HG03064 (cell line): ENCODE results near the gene PLOD1.

ENCODE experiments used
- ATAC-seq: cut with Tn5 transposase; IDR thresholded peaks from one replicate; pipeline ENCODE4 v1.9.1; 2021; ENCODE audit warnings: low read depth; ENCODE audit not compliant: unreplicated experiment

PLOD1 gene

DNA sequence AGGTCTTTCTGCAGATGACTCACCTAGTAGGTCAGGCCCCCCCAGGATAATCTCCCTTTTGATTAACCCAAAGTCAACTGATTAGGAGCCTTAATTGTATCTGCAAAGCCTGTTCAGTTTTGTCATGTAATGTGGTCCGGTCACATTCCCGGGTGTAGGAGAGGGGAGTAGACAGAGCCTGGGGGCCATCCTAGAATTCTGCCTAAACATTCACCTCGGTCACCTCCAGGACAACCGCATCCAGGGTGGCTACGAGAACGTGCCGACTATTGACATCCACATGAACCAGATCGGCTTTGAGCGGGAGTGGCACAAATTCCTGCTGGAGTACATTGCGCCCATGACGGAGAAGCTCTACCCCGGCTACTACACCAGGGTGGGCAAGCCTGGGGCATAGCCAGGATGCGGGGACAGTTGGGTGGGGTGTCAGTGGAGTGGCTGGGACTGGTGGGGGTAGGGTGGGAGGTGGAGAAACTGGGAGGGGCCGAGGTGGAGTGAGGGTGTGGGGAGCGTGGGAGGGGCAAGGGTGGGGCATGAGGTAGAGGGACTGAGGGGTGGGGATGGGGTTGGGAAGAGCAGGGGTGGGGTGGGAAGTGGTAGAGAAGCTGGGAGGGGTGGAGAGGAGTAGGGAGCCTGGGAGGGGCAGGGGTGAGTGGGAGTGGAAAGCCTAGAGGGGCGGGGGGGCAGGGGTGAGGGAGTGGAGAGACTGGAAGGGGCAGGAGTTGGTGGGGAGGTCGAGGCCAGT, 36.1 kb downstream of the PLOD1 start:
- no peak for ATAC-seq

DNA sequence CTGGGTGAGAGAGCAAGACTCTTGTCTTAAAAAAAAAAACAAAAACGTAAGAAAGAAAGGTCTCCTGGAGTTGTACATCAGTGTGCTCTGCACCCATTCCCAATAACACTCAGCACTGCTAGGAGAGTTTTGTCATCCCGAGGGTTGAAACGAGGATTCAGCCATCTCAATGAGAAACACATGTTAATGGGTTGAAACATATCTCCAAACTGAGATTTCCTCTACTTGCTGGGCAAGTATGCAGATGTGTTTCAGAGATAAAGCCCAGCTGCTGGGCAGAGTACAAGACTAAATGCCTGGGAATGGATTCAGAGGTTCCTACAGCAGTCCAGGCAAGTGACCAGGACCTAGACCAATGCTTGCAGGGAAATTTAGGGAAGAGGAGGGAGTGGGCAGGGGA, 43.1 kb downstream of the PLOD1 start:
- ATAC-seq = no peak

DNA sequence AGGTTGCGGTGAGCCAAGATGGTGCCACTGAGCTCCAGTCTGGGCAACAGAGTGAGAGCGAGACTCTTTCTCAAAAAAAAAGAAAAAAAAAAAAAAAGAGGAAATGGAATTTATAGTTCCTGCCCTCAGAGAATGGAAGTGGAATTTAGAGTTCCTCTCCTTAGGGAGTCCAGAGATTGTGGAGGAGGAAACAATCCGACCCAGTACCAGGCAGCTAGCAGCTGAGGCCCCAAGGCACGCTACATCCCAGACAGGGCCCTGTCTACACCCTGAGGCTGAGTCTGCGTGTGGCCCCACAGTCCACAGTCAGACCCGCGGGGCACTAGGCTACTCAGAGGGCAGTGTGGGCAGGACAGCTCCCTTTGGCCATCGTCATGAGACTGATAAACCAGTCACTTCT, 43.8 kb downstream of the PLOD1 start:
- ATAC-seq = no peak

DNA sequence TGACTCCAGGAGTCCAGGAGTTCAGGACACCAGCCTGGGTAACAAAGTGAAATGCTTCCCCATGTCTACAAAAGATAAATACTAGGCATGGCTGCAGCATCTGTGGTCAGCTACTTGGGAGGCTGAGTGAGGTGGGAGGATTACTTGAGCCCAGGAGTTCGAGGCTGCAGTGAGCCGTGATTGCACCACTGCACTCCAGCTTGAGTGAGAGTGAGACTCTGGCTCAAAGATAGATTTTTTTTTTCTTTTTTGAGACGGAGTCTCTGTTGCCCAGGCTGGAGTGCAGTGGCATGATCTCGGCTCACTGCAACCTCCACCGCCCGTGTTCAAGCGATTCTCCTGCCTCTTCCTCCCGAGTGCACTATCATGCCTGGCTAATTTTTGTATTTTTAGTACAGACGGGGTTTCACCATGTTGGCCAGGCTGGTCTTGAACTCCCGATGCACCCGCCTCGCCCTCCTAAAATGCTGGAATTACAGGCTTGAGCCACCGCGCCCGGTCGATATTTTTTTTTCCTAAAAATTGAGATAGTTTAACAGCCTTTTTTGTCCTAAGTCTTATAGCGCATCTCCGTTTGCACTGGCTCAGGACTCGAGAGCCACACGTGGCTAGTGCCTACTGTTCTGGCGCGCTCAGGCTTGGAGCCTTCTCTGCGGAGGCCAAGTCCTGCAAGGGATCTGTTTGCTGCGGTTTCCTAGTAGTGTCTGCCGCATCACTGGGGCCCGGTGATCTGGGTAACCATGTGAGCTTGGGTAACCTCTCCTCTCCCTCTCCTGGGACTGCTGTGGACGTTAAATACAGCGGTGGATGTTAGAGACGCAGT, 44.7 kb downstream of the PLOD1 start:
- no peak for ATAC-seq

DNA sequence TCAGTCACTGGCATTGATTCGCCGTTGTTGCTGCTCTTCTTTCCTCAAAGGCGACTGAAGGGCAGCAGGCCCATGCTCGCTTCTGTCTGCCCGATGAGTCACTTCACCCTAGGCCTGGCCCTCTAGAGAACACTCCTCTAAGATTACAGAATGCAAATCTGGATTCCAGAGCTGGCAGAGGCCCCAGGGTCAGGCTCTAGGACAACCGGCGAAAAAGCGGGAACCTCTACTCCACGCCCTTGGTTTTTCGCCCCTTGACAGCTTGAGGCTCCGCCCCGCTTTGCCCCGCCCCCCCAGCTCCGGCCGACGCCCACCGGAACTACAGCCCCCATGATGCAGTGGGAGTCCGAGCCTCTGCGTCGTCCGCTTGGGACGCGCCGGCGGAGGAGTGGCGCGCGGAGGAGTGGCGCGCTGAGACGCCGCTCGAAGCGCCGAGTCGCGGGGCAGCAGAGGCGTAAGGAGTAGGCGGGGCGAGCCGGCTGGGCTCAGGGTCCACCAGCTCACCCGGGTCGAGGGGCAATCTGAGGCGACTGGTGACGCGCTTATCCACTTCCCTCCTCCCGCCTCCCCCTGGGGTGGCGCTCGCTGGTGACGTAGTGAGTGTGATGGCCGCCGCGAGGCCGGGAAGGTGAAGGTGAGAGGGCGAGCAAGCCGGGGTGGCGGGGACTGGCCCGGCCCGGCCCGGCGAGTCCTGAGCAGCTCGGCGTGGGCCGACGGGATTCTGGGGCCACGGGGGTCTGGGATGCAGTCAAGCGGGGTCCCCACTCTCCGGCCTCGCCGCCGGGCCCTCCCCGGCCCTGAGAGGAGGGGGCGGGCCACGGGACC, 45.5 kb downstream of the PLOD1 start, which contains the start of gene MFN2:
MFN2 (plus strand) TSS at position 594 of the 825 bp plus-strand sequence. CDS start 8,725 bp downstream, outside the sequence.
- ATAC-seq = peak; percentile 90

DNA sequence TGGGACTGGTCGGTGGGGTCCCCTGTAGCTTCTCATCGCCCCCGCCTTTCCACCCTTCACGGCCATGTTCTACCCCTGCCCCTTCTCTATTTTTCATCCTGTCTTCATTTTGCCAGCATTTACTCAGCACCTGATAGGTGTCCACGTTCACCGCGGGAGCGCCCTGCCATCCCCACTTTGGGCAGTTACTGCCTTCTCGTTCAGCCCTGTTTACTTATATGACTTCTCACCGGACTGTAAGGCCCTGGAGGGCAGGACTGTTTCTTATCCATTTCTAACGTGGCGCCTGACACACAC, 46.1 kb downstream of the PLOD1 start:
- no peak for ATAC-seq

DNA sequence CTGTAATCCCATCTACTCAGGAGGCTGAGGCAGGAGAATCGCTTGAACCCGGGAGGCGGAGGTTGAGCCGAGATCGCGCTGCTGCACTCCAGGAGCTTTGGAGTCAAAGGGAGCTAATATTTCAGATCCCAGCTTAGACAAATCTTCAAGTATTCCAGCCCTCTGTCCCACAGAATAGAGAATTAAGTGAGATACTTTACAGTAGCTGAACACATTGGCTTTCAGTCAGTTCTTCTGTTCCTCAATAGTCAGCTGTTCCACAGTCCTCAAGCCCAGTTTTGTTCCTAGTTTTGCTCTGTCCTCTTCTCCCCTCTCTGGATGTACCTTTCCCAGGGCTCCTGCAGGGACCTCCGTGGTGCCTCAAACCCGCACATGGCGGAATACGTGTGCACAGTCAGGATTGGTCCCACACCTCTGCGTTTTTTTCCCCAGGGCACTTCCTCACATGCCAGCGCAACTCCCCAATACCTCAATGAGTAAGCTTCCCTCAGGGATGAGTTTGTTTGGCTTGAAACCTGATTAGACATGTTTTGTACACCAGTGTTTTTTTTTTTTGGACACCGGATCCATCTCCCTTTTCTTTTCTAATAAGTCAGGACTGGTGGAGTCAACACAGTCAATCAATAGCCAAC, 47.0 kb downstream of the PLOD1 start:
- ATAC-seq = no peak

GRCh38 chr1:11982010-11982392, 47.5 kb downstream of the PLOD1 start:
- no peak for ATAC-seq

GRCh38 chr1:11984121-11984520, 49.6 kb downstream of the PLOD1 start:
- ATAC-seq = no peak

- no peak for ATAC-seq
Observed at GRCh38 chr1:11984576-11984975, 50.1 kb downstream of the PLOD1 start.

GRCh38 chr1:11985171-11985570, 50.7 kb downstream of the PLOD1 start:
- ATAC-seq = no peak

DNA sequence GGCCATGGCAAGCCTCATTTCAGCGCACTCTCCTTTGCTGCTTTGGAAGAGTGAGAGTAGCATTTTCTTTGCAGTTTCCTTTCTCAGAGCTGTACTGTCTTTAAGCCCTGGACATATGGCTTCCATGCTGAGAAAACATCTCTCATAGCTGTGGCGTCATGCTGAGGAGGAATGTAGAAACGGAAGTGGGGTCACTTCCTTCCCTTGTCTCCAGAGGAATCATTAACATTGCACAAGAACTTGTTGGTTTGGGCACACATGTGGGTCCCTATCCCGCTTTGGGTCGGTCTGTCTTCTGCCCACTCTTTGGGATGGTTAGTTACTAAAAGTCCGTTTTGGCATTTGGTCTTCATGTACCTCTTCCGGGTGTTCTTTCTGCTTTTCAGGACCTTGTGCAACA, 51.3 kb downstream of the PLOD1 start:
- ATAC-seq = no peak

DNA sequence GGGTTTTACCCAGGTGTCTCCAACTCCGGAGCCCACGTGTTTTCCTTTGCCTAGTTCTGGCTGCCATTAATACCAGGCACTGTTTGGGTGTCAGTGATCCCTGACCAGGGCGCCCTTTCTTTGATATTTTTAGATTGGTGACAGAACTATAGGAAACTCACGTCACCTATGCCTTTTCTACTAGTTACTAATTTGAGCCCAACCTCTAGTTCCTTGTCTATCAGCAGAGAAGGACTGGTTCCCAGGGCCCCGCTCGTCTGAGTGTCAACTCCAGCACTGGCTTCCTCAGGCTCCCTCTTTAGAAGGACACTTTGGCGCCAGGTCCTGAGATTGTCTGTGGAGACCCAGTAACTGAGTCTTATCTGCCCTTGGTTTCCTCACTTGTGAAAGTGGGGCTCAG, 55.2 kb downstream of the PLOD1 start:
- ATAC-seq = no peak

GRCh38 chr1:11990303-11991032, 56.0 kb downstream of the PLOD1 start:
- no peak for ATAC-seq

DNA sequence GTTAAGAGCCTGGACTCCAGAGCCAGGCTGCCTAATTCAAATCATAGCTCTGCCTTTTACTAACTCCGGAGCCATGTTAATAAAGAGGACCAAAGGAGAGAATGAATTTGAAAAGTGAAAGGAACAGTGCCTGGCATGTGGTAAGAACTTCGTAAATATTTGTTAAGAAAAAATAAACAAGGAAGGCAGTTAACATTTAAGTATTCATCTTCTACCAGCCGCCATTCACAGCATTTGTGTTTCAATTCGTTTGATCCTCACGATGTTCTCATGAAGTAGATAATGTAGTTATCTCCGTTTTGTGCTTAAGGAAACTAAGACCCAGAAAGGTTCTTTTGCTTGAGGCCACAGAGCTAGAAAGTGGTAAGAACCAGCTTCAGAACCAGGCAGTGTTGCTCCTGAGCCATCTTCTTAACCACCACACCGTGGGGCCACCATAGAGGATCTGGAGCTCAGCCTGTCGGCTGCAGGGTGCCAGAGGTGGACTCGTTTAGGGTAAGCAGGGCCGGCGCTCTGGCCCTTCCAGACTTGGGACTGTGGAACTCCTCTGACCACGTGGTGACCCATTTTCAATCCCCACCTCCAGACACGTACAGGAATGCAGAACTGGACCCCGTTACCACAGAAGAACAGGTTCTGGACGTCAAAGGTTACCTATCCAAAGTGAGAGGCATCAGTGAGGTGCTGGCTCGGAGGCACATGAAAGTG, 57.6 kb downstream of the PLOD1 start:
- no peak for ATAC-seq

- no peak for ATAC-seq
Observed at GRCh38 chr1:11997081-11997850, 62.7 kb downstream of the PLOD1 start.

GRCh38 chr1:11998636-11999035, 64.1 kb downstream of the PLOD1 start:
- ATAC-seq = no peak

DNA sequence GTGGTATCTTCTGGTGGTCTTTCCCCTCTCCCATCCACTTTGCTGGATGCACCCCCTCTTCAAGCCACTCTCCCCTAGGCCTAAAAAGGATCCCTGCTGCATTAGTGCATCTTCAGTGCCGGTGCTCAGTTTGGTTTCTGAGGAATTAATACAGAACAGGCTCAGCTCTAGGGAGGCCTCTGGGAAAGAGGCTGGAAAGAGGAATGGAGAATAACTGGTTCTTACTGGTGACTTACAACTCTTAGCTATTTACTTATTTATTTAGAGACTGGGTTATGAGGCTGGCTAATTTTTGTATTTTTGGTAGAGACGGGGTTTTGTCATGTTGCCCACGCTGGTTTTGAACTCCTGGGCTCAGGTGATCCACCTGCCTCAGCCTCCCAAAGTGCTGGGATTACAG, 64.7 kb downstream of the PLOD1 start:
- no peak for ATAC-seq
